CD1c-positive myeloid dendritic cell (primary cell): ENCODE results near the gene CALHM6.

Experiments used
- DNase-seq: peaks from one replicate; pipeline ENCODE4 v3.0.0-alpha.2; 2016; ENCODE audit errors: extremely low spot score

Gene CALHM6

DNA sequence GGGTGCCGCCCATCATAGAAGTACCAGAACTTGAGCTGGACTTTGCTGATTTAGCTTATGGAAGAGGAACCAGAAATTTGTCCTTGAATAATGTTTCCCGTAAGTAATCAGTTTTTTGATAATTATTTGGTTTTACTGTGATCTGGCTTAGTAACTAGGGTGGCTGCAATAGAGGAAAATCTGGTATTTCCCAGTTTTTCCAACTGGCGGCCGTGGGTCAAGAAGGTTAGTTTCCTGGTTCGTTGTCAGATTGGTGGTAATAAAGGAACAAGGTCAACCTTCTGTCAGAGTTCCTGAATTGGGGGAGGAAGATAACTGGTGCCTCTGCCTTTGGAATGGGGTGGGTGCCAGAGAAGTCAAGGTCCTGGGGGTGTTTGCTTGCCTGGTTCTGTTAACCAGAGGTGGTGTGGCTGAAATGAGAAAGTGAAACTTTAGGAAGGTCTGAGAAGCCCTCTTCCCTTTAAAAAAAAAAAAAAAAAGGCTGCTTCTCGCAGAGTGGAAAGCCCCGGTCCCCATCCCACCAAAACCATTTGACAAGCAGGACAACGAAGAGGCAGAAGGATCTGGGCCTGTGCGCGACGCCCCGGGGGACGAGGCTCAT is at the start of gene CALHM6:
Gene CALHM6 (plus strand): TSS at position 45 of the 601 bp plus-strand sequence. CDS start 555 bp downstream, at position 600.
- DNase-seq = peak; percentile 46

DNA sequence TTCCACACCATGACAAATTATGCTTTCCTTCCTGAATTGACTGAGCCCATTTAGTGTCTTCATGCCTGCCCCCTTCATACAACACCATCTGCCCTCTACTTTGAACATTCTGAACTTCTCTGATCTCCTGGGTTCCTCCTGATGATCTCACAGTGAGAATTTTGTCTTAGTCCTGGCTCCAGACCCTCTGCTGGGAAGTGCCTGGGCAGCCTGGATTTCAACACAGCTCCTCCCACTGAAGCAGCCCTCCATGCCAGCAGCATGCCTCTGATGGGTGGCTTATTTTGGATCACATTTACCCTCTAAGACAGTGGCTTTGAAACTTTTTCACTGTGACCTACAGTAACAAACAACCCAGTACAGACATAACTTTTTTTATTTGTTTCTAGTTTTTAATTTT is 48.9 kb upstream of the CALHM6 start:
- DNase-seq = peak; percentile 35

DNA sequence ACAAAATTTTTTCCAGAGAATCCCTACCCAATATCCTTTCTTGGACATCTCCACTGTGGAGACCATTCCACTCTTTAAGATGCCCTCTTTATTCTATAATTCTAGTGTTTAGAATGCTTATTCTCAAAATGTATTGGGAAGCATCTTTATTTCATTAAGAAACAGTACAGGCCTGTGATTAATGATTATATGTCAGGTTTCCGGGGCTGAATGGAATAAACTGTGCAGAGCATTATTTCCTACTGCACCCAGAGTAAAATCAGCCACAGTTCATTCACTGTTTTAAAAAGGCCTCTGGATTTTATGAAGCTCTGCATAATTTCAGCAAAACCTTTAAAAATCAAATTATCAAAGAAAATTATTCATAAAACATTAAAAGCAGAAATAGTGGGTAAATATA is 47.8 kb upstream of the CALHM6 start:
- DNase-seq = no peak

DNA sequence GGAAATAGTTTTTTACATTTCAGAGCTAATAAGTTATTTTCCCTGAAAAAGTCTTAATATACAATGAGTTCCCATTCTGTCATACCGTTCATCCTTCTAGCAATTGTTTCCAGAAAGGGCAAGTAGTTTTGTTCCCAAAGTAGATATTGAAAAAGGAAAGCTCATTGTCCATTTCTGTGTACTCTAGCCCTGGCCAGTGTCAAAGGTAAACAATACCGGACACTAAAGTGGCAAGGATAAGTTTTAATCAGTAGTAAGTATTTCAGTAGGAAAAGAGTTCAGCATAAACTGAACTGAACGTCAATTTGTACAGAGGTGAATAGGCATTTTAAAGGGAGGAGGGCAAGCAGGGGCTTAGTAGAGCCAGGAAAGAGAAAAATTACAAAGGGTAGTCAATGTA is 43.5 kb upstream of the CALHM6 start:
- no peak for DNase-seq

DNA sequence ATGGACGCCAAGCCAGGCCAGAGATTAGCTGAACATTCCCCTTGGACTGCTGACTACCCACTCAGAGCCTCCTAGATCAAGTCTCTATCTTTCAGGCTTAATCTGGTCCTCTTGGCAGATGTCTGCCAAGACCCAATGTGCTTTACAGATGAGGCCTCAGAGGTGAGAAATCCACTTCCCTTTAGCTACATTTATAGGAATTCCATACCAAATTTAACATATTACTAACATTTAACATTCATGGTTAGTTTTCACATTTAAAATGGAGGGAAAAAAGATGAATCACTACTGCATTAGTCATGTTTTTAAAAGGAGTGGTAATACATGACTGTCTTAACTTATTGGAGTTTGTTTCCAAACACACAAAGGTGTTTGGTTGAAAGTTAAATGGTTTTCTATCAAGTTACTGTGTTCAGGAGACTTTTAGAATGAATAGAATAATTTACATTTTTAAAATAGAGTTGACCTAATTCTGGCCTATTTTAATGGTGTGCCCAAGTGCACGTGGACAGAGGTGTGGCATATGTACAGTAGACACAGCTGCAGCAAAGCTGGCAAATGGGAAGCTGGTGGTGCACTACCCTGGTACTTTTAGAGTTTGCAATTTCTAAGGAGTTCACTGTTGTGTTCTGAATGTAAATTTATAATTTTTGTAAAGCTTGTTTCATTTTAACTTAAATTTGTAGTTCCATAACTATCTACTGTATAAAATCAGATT is 41.9 kb upstream of the CALHM6 start:
- DNase-seq = no peak

DNA sequence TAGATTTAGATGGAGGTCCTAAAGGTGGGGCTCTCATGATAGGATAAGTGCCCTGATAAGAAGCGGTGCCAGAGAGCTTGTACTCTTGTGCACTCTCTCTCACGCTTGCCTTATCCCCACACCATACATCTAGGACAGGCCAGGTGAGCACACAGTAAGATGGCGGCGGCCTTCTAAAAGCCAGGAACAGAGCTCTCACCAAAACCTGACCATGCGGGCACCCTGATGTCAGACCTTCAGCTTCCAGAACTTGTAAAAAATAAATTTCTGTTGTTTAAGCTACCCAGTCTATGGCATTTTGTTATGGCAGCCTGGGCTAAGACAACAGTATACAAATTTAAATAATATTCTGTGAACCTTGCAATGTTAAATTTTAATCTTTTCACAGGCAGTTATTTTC is 40.8 kb upstream of the CALHM6 start:
- no peak for DNase-seq

DNA sequence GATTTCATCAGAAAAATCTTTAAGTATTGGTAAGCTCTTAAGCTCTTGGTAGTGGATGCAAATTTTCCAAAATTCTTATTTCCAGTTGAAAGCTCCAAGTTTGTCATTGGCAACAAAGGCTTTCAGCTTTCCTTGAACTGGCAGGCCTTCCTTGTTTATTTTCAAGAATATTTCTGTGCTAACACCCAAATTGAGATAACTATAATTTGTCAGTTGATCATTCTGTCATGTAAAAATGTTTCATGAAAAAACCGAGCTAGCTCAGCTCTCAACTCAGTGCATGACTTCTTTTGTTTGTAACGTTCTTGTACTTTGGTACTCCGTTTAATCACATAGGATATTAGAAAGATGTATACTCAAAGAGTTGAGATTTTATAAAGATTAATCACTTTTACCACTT is 38.9 kb upstream of the CALHM6 start:
- no peak for DNase-seq

DNA sequence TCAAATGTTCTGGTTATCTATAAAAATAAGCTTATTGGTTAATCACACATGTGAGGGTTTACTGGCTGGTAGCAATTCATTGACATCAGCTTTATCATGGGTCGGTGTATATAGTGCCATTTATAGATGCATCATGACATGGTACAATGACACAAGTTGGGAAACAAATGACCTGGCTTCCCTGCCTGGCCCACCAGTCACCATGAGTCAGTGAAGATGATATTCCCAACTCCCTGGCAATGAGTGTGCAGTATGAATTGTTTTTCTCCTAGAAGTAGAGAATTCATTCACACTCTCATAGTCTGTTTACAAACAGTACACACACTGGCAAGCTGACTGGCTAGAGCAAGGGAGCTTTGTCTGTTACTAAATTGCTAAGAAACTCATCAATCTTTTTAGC is 37.2 kb upstream of the CALHM6 start:
- DNase-seq = no peak

DNA sequence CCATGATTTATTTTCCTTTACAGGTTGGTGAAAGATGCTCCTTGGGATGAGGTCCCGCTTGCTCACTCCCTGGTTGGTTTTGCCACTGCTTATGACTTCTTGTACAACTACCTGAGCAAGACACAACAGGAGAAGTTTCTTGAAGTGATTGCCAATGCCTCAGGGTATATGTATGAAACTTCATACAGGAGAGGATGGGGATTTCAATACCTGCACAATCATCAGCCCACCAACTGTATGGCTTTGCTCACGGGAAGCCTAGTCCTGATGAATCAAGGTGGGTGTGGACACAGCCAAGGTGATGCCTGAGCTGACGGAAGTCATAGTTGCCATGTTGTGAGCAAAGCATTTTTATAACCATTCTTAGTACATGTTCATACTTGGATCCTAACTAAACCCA is 34.6 kb upstream of the CALHM6 start:
- no peak for DNase-seq

DNA sequence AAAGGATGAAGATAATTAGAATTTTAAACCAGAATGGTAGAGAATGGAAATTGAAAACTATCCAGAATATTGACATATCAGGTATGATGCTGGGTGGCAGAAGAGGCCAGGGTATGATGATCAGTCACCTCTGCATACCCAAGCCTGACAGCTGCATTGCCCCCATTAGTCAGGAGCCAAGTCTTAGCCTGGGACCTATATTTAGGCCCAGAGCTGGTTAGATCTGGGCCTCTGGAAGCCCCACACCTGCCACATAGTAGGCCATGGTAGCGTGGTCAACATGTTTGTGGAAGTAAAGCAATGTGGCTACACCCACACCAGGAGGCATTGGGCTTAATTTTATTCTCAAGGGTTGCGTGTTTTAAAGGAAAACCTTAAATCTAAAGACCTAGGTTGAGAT is 32.1 kb upstream of the CALHM6 start:
- no peak for DNase-seq

DNA sequence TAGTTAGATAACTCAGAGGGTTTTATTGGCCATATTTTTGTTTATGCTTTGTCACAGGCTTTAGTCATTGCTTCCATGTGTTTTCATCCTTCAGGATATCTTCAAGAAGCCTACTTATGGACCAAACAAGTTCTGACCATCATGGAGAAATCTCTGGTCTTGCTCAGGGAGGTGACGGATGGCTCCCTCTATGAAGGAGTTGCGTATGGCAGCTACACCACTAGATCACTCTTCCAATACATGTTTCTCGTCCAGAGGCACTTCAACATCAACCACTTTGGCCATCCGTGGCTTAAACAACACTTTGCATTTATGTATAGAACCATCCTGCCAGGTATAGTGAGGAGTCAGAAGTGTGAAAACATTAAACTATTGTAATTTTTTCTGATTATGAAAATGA is 30.3 kb upstream of the CALHM6 start:
- DNase-seq = no peak

DNA sequence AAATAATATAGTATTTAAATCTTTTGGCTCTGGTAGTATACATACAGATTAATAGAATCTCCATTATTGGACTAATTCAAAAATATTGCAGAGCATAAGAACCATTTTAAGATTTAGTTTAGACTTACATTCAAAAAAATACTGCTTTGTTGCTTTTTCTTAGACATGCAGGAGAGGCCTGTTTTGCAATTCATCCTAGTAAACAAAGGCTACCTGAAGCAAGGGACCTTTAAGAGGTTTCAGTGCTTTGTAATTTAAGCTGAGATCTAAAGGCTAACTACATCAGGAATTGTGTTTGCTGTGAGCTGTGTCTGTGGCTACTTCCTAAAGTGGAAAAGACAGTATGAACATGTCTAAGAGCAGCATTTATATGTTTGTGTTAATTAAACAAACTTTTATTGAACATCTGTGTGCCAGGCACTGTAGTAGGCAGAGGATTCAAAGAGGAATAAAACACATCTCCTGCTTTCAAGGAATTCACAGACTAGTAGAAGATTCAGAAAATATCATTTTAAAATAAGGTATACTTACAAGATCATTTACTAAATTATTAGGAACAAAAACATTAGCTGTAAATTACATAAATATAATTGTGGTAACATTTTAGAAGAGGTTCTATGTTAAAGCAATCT is 29.1 kb upstream of the CALHM6 start:
- no peak for DNase-seq

DNA sequence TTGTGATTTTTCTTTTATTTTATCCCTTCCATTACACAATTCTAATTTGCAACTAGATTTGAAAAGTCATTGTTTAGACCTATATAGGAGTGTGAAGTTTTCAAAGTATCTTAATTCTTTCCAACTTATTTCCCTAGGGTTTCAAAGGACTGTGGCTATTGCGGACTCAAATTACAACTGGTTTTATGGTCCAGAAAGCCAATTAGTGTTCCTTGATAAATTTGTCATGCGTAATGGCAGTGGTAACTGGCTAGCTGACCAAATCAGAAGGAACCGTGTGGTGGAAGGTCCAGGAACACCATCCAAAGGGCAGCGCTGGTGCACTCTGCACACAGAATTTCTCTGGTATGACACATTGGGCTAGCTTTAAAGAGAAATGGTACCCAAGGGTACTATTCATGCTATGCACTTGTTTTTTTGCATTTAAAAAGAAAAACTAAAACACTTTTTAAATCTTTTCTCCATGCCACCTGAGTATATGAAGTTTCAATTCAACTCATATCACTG is 27.9 kb upstream of the CALHM6 start:
- DNase-seq = no peak

DNA sequence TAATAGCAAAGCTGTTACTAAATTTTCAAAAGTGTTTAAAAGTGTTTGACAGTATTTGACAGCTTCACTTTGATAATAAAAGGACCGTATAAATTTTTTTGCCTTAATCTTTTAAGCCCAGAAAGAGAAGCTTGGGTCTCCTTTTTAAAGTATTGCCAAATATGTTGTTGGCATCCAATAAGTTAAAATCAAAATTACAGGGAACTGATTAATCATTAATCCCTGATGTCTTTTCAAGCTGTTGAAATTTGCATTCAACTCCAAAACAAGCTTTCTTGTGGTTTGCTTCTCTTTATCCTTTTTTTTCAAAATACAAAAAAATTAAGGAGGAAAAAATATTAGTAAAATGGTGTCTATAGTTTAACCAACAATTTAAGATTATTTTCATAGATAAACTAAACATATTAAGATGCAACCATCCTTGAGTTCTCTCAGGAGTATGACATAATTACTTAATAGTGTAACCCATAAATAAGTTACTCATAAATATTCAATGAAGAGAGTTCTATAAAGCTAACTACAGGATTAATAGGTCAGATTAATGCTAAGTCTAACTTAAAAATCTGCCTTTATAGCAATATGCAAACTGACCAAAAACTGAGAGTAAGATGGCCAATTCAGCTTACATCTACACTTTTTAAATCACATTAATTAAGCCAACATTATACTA is 27.0 kb upstream of the CALHM6 start:
- no peak for DNase-seq

DNA sequence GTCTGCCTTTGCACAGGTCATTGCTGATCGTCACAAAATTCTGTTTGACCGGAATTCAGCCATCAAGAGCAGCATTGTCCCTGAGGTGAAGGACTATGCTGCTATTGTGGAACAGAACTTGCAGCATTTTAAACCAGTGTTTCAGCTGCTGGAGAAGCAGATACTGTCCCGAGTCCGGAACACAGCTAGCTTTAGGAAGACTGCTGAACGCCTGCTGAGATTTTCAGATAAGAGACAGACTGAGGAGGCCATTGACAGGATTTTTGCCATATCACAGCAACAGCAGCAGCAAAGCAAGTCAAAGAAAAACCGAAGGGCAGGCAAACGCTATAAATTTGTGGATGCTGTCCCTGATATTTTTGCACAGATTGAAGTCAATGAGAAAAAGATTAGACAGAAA is 24.6 kb upstream of the CALHM6 start:
- DNase-seq = no peak

DNA sequence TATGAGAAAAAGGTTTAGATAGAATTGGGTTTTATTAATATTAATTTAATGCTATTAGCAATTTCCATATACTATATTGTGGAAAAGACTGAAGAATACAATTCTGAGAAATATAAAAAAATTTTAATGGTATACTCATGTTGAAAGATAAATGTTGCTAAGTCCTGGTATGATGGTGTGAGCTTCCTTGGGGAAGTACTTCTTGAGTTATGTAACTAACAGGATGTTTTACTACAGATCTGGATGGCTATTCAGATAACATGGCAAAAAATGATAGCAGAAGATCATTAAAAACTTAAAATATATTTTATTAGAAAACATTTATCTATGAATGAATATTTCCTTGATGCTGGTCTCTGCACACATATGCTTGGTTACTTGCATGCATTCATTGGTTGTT is 23.5 kb upstream of the CALHM6 start:
- DNase-seq = no peak

DNA sequence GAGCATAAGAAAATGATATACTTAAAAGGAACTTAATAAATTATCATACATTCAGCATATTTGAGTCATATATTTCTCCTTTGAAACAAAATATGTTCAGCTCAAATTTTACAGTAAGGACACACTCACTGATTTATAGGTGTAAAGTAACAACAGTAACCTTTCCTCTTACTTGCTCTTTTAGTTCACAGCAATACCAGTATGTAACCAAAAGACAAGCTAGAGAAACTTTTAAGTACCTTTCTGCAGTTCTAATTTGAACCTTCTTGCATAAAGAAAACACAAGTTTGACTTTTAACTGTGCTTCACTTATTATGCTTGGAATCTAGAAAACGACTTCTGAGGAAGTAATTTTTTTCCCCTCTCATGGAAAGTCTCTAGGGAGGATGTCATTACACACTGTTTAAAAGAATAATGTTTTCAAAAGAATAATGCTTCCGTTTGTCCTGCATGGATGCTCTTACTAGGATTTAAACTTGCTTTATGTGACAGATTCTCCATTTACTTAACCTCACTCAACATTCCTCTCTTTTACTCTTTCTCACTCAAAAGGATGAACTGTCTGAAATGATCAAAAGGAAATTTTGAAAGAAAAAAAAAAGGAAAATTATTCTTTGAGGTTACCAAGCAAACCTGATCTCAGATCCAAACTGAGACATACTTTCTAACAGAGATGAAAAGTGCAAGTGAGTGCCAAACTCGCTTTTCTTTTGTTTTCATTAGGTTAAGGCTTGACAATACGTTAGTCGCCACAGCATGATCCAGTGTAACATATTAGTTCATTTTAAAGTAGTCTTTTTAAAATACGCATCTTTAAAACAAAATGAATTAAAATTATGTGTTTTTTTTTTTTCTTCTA is 22.4 kb upstream of the CALHM6 start:
- no peak for DNase-seq

DNA sequence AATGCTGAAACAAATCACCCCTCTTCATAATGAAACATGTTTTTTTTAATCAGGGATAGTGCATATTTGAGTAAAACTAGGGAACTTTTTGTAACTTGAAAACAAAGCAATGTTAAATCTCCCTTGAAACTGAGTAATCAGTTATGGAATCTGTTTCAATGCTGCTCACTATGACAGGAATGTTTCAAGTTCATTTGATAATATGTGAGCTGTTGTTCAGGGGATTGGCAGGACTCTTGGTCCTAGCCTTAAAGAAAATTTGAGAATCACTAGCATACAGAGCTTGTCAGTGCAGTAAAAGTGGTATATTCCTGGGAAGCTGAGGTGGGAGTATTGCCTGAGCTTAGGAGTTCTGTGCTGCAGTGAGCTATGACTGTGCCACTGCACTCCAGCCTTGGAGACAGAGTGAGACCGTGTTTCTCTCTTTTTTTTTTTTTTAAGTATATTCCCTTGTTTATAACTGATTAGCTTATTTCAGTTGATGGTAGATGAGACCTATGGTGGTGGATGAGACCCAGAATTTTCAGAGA is 21.6 kb upstream of the CALHM6 start:
- DNase-seq = no peak

DNA sequence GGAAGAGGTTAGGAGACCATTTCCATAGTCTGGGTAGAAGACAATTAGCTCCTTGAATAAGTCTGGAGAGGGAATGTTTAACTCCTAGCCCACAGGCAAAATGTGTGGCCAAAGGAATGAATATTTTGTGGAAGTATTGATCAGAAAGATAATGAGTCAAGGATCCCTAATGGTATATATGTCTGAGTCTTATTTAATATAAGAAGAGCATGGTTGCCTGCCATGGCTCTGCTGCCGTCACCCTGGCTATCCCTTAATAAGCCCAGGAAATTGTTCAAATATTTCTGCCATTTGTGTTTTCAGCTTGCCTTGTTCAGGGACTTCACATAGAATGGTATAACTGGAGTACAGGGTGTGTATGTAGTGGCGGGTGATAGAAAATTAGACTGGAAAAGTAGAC is 18.1 kb upstream of the CALHM6 start:
- no peak for DNase-seq

DNA sequence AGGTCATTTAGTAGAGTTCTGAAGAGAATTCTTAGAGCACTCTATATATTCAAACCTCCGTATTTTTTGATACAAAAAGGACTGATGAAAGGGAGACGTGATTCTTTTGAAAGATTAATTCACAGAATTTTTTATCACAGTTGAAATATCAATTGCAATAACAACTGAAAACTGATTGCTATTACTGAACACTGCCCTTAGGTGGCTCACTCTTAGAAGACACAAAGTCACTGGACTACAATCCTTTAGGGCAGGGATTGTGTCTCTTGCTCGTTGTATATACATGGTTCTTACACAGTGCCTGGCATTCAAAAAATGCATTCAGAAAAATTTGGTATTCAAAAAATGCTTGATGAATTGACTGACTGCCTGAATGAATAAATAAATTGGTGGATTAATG is 17.1 kb upstream of the CALHM6 start:
- peak; percentile 35 for DNase-seq

DNA sequence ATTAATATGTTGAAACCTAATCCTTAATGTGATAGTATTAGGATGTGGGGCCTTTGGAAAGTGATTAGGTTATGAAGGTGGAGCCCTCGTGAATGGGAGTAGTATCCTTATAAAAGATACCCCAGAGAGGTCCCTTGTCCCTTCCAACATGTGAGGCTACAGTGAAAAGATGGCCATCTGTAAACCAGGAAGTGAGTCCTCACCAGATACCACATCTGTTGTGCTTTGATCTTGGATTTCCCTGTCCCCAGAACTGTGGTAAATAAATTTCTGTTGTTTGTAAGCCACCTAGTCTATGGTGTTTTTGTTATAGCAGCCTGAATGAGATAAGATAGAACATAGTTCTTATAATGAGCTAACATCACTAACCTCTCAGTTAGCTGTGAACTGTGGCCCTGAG is 16.6 kb upstream of the CALHM6 start:
- DNase-seq = no peak
